GM15510 (cell line): ENCODE data around the gene AZIN2.

Experiments
- POLR2A ChIP-seq: IDR thresholded peaks from 3 replicates; pipeline ENCODE4 v1.6.1; 2011; ENCODE audit warnings: borderline replicate concordance; ENCODE audit not compliant: insufficient read length; ENCODE audit errors: extremely low read depth

The AZIN2 gene

GRCh38 chr1:33110477-33110876 is 29.5 kb downstream of the AZIN2 start:
- TF ChIP-seq POLR2A: no peak

GRCh38 chr1:33111965-33112364 is 31.0 kb downstream of the AZIN2 start:
- TF ChIP-seq POLR2A: no peak

GRCh38 chr1:33117440-33118085 is 36.6 kb downstream of the AZIN2 start:
- TF ChIP-seq POLR2A: no peak

GRCh38 chr1:33118274-33118673 is 37.3 kb downstream of the AZIN2 start:
- no peak for TF ChIP-seq POLR2A

- no peak for TF ChIP-seq POLR2A
Measured at GRCh38 chr1:33119050-33119449, 38.1 kb downstream of the AZIN2 start.

GRCh38 chr1:33119532-33120217 is 38.7 kb downstream of the AZIN2 start:
- TF ChIP-seq POLR2A: no peak

GRCh38 chr1:33120436-33121231 is 39.7 kb downstream of the AZIN2 start:
- no peak for TF ChIP-seq POLR2A

GRCh38 chr1:33121728-33122127 is 40.8 kb downstream of the AZIN2 start:
- TF ChIP-seq POLR2A: no peak

GRCh38 chr1:33122483-33123178 is 41.7 kb downstream of the AZIN2 start:
- no peak for TF ChIP-seq POLR2A

- TF ChIP-seq POLR2A: no peak
Measured at GRCh38 chr1:33123266-33123665, 42.3 kb downstream of the AZIN2 start.

- TF ChIP-seq POLR2A: no peak
Measured at GRCh38 chr1:33126411-33127000, 45.6 kb downstream of the AZIN2 start.

- peak; percentile 79 for TF ChIP-seq POLR2A
Measured at GRCh38 chr1:33127001-33127823, 46.3 kb downstream of the AZIN2 start.

GRCh38 chr1:33128781-33129180 is 47.8 kb downstream of the AZIN2 start:
- TF ChIP-seq POLR2A: no peak

GRCh38 chr1:33130297-33130696 is 49.3 kb downstream of the AZIN2 start:
- no peak for TF ChIP-seq POLR2A

GRCh38 chr1:33131191-33131590 is 50.2 kb downstream of the AZIN2 start:
- TF ChIP-seq POLR2A: no peak

- no peak for TF ChIP-seq POLR2A
Measured at GRCh38 chr1:33132549-33132948, 51.6 kb downstream of the AZIN2 start.
